T-helper 1 cell treated with Interleukin-12 subunit alpha and Interleukin-12 subunit beta and Interleukin-4 antibody, amounts not matched to agents 30 ng/mL and 1 ng/mL, for 36 hours (primary cell): ENCODE data around the gene VEPH1. TPM values are rescaled to one million over a fixed set of nuclear protein-coding genes. Genes with fewer than 3 reads are reported as not detected.

Source experiments
- intact Hi-C: fragments of 100-400 bp; cut with micrococcal nuclease; formaldehyde crosslinking; loops from one replicate; pipeline ENCODE4 v1.15.1; 2024
- total RNA-seq: library from RNA; stranded (reverse); gene quantifications from 2 replicates; pipeline ENCODE4 v1.2.3, GENCODE V29; 2022

Gene VEPH1
- total RNA-seq, 1 donor from 2014 or later: not detected

- intact Hi-C loops: no loop called here
Observed at GRCh38 chr3:157311633-157312375, 191.4 kb downstream of the VEPH1 start.

GRCh38 chr3:157310329-157311052 lies 192.7 kb downstream of the VEPH1 start:
- intact Hi-C loops: no loop called here

- intact Hi-C loops: no loop called here
Observed at GRCh38 chr3:157306502-157306901, 196.7 kb downstream of the VEPH1 start.

GRCh38 chr3:157305392-157305791 lies 197.8 kb downstream of the VEPH1 start:
- intact Hi-C loops: no loop called here

- intact Hi-C loops: no loop called here
Observed at GRCh38 chr3:157301755-157302154, 201.5 kb downstream of the VEPH1 start.

- intact Hi-C loops: no loop called here
Observed at GRCh38 chr3:157300981-157301663, 202.1 kb downstream of the VEPH1 start.

GRCh38 chr3:157300094-157300493 lies 203.1 kb downstream of the VEPH1 start:
- intact Hi-C loops: no loop called here

- intact Hi-C loops: no loop called here
Observed at GRCh38 chr3:157297328-157297915, 205.8 kb downstream of the VEPH1 start.

- intact Hi-C loops: no loop called here
Observed at GRCh38 chr3:157294953-157295352, 208.3 kb downstream of the VEPH1 start.

- intact Hi-C loops: no loop called here
Observed at GRCh38 chr3:157294491-157294890, 208.7 kb downstream of the VEPH1 start.

GRCh38 chr3:157290766-157291165 lies 212.4 kb downstream of the VEPH1 start:
- intact Hi-C loops: no loop called here

- intact Hi-C loops: no loop called here
Observed at GRCh38 chr3:157285966-157286365, 217.2 kb downstream of the VEPH1 start.

- intact Hi-C loops: no loop called here
Observed at GRCh38 chr3:157285141-157285540, 218.1 kb downstream of the VEPH1 start.

GRCh38 chr3:157284688-157285087 lies 218.5 kb downstream of the VEPH1 start:
- intact Hi-C loops: no loop called here

- intact Hi-C loops: no loop called here
Observed at GRCh38 chr3:157282261-157283191, 220.7 kb downstream of the VEPH1 start.

- intact Hi-C loops: no loop called here
Observed at GRCh38 chr3:157280786-157281185, 222.4 kb downstream of the VEPH1 start.

GRCh38 chr3:157280354-157280753 lies 222.9 kb downstream of the VEPH1 start:
- intact Hi-C loops: no loop called here

- intact Hi-C loops: no loop called here
Observed at GRCh38 chr3:157279237-157279636, 224.0 kb downstream of the VEPH1 start.

GRCh38 chr3:157276801-157277200 lies 226.4 kb downstream of the VEPH1 start:
- intact Hi-C loops: no loop called here

- intact Hi-C loops: no loop called here
Observed at GRCh38 chr3:157275832-157276231, 227.4 kb downstream of the VEPH1 start.

- intact Hi-C loops: no loop called here
Observed at GRCh38 chr3:157274644-157275137, 228.5 kb downstream of the VEPH1 start.
